GM06990 (cell line): ENCODE measurements around the gene TBKBP1.

Source experiments
- DNase-seq: peaks from one replicate; pipeline ENCODE4 v3.0.0-alpha.2; 2011; ENCODE audit not compliant: insufficient read length; ENCODE audit errors: extremely low read depth
- H3K27me3 ChIP-seq: replicated peaks from 2 replicates; pipeline ENCODE4 v1.6.0; 2011; ENCODE audit warnings: low read length; ENCODE audit not compliant: control insufficient read depth, insufficient read depth
- H3K36me3 ChIP-seq: 2 replicates; pipeline ENCODE4 v1.5.1; 2011; ENCODE audit warnings: low read length; ENCODE audit not compliant: control insufficient read depth, insufficient read depth
- H3K4me3 ChIP-seq: replicated peaks from 2 replicates; pipeline ENCODE4 v1.5.1; 2011; ENCODE audit warnings: low read depth, mild to moderate bottlenecking, control low read depth, low read length
- CTCF ChIP-seq: IDR thresholded peaks from 2 replicates; pipeline ENCODE4 v1.5.1; 2011; ENCODE audit warnings: low read length, control low read depth, mild to moderate bottlenecking, inconsistent platforms; ENCODE audit not compliant: insufficient read depth, poor library complexity, severe bottlenecking

Gene TBKBP1

GRCh38 chr17:47726796-47727703, 33.1 kb downstream of the TBKBP1 start:
- no peak for TF ChIP-seq CTCF
- no peak overlapping the region for H3K4me3 ChIP-seq
- no peaks in the 10 kb centered on the region for H3K36me3 ChIP-seq
- no peak for DNase-seq
- H3K27me3 ChIP-seq = peaks cover under 1% of the 10 kb centered on the region

- H3K4me3 ChIP-seq = no peak overlapping the region
- no peaks in the 10 kb centered on the region; the same call in none of the 2 replicates for H3K27me3 ChIP-seq
- no peaks in the 10 kb centered on the region for H3K36me3 ChIP-seq
Observed at GRCh38 chr17:47727704-47728036, 33.7 kb downstream of the TBKBP1 start.

GRCh38 chr17:47728214-47728877, 34.4 kb downstream of the TBKBP1 start:
- H3K27me3 ChIP-seq = no peaks in the 10 kb centered on the region; the same call in none of the 2 replicates
- no peak overlapping the region for H3K4me3 ChIP-seq
- no peak for TF ChIP-seq CTCF
- H3K36me3 ChIP-seq = no peaks in the 10 kb centered on the region
- no peak for DNase-seq

More at GRCh38 chr17:47727704-47728036, 33.7 kb downstream of the TBKBP1 start:
- no peak for TF ChIP-seq CTCF
- DNase-seq = no peak

GRCh38 chr17:47729476-47729875, 35.5 kb downstream of the TBKBP1 start:
- DNase-seq = no peak
- Histone ChIP-seq H3K36me3 (no peaks in the 10 kb centered on the region), H3K4me3 (no peak overlapping the region)

GRCh38 chr17:47730681-47731080, 36.7 kb downstream of the TBKBP1 start:
- Histone ChIP-seq H3K36me3 (no peaks in the 10 kb centered on the region), H3K4me3 (no peak overlapping the region), H3K27me3 (no peaks in the 10 kb centered on the region; the same call in 1 of the 2 replicates)
- DNase-seq = no peak
- TF ChIP-seq CTCF = no peak

More at GRCh38 chr17:47729476-47729875, 35.5 kb downstream of the TBKBP1 start:
- no peak for TF ChIP-seq CTCF
- no peaks in the 10 kb centered on the region; the same call in 1 of the 2 replicates for H3K27me3 ChIP-seq
